ENCODE measurements around the gene ITGAX. TPM values are rescaled to one million over a fixed set of nuclear protein-coding genes. Genes with fewer than 3 reads are reported as not detected.

ITGAX gene
- total RNA-seq, 1 experiment from 2014 or later, result 1.9 TPM

DNA sequence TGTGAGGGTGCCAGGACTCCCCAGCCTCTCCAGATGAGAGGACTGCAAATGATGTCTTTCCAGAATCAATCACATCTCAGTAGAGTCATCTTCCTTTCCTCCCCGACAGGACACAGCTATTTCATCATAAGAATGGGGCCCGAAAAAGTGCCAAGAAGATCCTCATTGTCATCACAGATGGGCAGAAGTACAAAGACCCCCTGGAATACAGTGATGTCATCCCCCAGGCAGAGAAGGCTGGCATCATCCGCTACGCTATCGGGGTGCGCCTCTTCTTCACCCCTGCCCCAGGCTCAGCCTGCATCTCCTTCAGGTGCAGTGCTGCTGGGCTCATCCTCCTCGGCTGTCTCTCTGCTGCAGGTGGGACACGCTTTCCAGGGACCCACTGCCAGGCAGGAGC is 52.4 kb downstream of the ITGAX start:
- H3K4me3 ChIP-seq (replicated peaks in 1 of 2; ENCODE audit: low read depth in 1 of 2, low read length in 2 of 2), result no peak overlapping the region
- H3K9me3 ChIP-seq (ENCODE audit: control insufficient read depth in 1 of 2, insufficient read depth in 1 of 2, low read depth in 1 of 2, low read length in 2 of 2), result no peaks in the 10 kb centered on the region
- no peak overlapping the region for H2AFZ ChIP-seq (ENCODE audit: low read depth, low read length, poor library complexity, severe bottlenecking)
- no peak overlapping the region for H3K9ac ChIP-seq (ENCODE audit: low read length)
- H3K4me2 ChIP-seq (ENCODE audit: low read length), result no peak overlapping the region
- no peak overlapping the region for H3K27ac ChIP-seq (ENCODE audit: low read depth, low read length)
- ATAC-seq (no peak), DNase-seq (ENCODE audit: low read depth, low spot score) (no peak)
- no TSS peak for BruUV-seq (replicated peaks)
- peaks cover 22% of the 10 kb centered on the region for H3K79me2 ChIP-seq (ENCODE audit: insufficient read depth, low read length)
- no peaks in the 10 kb centered on the region for H3K36me3 ChIP-seq (ENCODE audit: control insufficient read depth in 1 of 2, insufficient read depth in 2 of 2, low read length in 2 of 2)
- POLR2A ChIA-PET, result no interaction called here
- H3K27me3 ChIP-seq (ENCODE audit: insufficient read depth, low read length), result no peaks in the 10 kb centered on the region
- peaks cover 9 to 28% of the 10 kb centered on the region in 2 experiments for H3K4me1 ChIP-seq (ENCODE audit: control insufficient read depth in 1 of 2, insufficient read depth in 2 of 2, low read length in 2 of 2)
- intact Hi-C loops (cut with micrococcal nuclease), result no loop called here
- RAD21 ChIA-PET (ENCODE audit: low non-redundant PET in 1 of 2, low total read pairs in 2 of 2, uncharacterized antibody in 2 of 2, unreplicated experiment in 2 of 2), result no interaction called here
- TF ChIP-seq CBX3 (IDR thresholded peaks at IDR 0.05; ENCODE audit: low read depth) (no peak), EZH2phosphoT487 (IDR thresholded peaks at IDR 0.05; ENCODE audit: borderline replicate concordance) (no peak), SP1 (IDR thresholded peaks at IDR 0.05; ENCODE audit: low read depth) (no peak), JUND (IDR thresholded peaks at IDR 0.05) (no peak), EGR1 (IDR thresholded peaks at IDR 0.05; ENCODE audit: low read depth) (no peak), EZH2 (IDR thresholded peaks at IDR 0.05) (no peak), TCF7L2 (IDR thresholded peaks at IDR 0.05; ENCODE audit: borderline replicate concordance, extremely low read depth, insufficient read depth, insufficient read length) (no peak), SIN3A (IDR thresholded peaks at IDR 0.05; ENCODE audit: low read depth) (no peak), FOSL1 (IDR thresholded peaks at IDR 0.05; ENCODE audit: low read depth) (no peak), ELF1 (IDR thresholded peaks at IDR 0.05; ENCODE audit: borderline replicate concordance, low read depth) (no peak), ZNF274 (IDR thresholded peaks at IDR 0.05; ENCODE audit: low read depth, low read length) (no peak), SRF (IDR thresholded peaks at IDR 0.05; ENCODE audit: low read depth) (no peak)
- TF ChIP-seq, protein P1, sequence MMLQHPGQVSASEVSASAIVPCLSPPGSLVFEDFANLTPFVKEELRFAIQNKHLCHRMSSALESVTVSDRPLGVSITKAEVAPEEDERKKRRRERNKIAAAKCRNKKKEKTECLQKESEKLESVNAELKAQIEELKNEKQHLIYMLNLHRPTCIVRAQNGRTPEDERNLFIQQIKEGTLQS (IDR thresholded peaks at IDR 0.05), result no peak
- TF ChIP-seq, protein P2, sequence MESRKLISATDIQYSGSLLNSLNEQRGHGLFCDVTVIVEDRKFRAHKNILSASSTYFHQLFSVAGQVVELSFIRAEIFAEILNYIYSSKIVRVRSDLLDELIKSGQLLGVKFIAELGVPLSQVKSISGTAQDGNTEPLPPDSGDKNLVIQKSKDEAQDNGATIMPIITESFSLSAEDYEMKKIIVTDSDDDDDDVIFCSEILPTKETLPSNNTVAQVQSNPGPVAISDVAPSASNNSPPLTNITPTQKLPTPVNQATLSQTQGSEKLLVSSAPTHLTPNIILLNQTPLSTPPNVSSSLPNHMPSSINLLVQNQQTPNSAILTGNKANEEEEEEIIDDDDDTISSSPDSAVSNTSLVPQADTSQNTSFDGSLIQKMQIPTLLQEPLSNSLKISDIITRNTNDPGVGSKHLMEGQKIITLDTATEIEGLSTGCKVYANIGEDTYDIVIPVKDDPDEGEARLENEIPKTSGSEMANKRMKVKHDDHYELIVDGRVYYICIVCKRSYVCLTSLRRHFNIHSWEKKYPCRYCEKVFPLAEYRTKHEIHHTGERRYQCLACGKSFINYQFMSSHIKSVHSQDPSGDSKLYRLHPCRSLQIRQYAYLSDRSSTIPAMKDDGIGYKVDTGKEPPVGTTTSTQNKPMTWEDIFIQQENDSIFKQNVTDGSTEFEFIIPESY (IDR thresholded peaks at IDR 0.05; ENCODE audit: extremely low read depth, insufficient replicate concordance, low read length), result no peak
- TF ChIP-seq, protein P3, sequence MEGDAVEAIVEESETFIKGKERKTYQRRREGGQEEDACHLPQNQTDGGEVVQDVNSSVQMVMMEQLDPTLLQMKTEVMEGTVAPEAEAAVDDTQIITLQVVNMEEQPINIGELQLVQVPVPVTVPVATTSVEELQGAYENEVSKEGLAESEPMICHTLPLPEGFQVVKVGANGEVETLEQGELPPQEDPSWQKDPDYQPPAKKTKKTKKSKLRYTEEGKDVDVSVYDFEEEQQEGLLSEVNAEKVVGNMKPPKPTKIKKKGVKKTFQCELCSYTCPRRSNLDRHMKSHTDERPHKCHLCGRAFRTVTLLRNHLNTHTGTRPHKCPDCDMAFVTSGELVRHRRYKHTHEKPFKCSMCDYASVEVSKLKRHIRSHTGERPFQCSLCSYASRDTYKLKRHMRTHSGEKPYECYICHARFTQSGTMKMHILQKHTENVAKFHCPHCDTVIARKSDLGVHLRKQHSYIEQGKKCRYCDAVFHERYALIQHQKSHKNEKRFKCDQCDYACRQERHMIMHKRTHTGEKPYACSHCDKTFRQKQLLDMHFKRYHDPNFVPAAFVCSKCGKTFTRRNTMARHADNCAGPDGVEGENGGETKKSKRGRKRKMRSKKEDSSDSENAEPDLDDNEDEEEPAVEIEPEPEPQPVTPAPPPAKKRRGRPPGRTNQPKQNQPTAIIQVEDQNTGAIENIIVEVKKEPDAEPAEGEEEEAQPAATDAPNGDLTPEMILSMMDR (IDR thresholded peaks at IDR 0.05 in 2 of 3, conservative IDR thresholded peaks at IDR 0.05 in 1 of 3; ENCODE audit: borderline replicate concordance in 1 of 3, insufficient read depth in 1 of 3, low read depth in 2 of 3, low read length in 2 of 3), result no peak
- TF ChIP-seq, protein P4, sequence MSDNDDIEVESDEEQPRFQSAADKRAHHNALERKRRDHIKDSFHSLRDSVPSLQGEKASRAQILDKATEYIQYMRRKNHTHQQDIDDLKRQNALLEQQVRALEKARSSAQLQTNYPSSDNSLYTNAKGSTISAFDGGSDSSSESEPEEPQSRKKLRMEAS (IDR thresholded peaks at IDR 0.05), result no peak
- no peaks in the 10 kb centered on the region for H3K9me2 ChIP-seq (ENCODE audit: insufficient read depth)
- H4K20me1 ChIP-seq (ENCODE audit: insufficient read depth), result no peaks in the 10 kb centered on the region
- CTCF ChIA-PET, result no interaction called here
